Smooth muscle cell (in vitro differentiated cells): ENCODE measurements around the gene ZNF22. TPM values are rescaled to one million over a fixed set of nuclear protein-coding genes. Genes with fewer than 3 reads are reported as not detected.

Source experiments
- DNase-seq: peaks from one replicate; lab custom pipeline; 2025; ENCODE audit not compliant: unreplicated experiment; lab: John Stamatoyannopoulos, UW
- H2AFZ ChIP-seq: fragments of 200-600 bp; sonication (generic); 2 replicates; pipeline ENCODE4 v1.6.0; 2016; ENCODE audit warnings: antibody characterized with exemption, low read depth, mild to moderate bottlenecking
- H3F3A ChIP-seq: fragments of 200-600 bp; sonication (generic); 2 replicates; pipeline ENCODE4 v1.6.0; 2017; ENCODE audit warnings: antibody characterized with exemption, low read depth
- H3K27ac ChIP-seq: fragments of 200-600 bp; sonication (generic); 2 replicates; pipeline ENCODE4 v1.5.1; 2016; ENCODE audit warnings: low read depth, mild to moderate bottlenecking
- H3K27me3 ChIP-seq: fragments of 200-600 bp; sonication (generic); 2 replicates; pipeline ENCODE4 v1.6.1; 2016; ENCODE audit warnings: low read depth, mild to moderate bottlenecking
- H3K36me3 ChIP-seq: fragments of 200-600 bp; sonication (generic); 2 replicates; pipeline ENCODE4 v1.5.1; 2016; ENCODE audit warnings: low read depth
- H3K4me1 ChIP-seq: fragments of 200-600 bp; sonication (generic); 2 replicates; pipeline ENCODE4 v1.5.1; 2016; ENCODE audit warnings: low read depth
- H3K4me2 ChIP-seq: fragments of 200-600 bp; sonication (generic); 2 replicates; pipeline ENCODE4 v1.6.0; 2016; ENCODE audit warnings: mild to moderate bottlenecking
- H3K4me3 ChIP-seq: fragments of 200-600 bp; sonication (generic); 2 replicates; pipeline ENCODE4 v1.5.1; 2016; ENCODE audit warnings: mild to moderate bottlenecking
- H3K79me2 ChIP-seq: fragments of 200-600 bp; sonication (generic); 2 replicates; pipeline ENCODE4 v1.6.0; 2016; ENCODE audit warnings: low read depth, mild to moderate bottlenecking
- H3K9ac ChIP-seq: fragments of 200-600 bp; sonication (generic); 2 replicates; pipeline ENCODE4 v1.6.0; 2016; ENCODE audit warnings: low read depth
- H3K9me3 ChIP-seq: fragments of 200-600 bp; sonication (generic); replicated peaks from 2 replicates; pipeline ENCODE4 v1.5.1; 2016; ENCODE audit warnings: low read depth
- H4K20me1 ChIP-seq: fragments of 200-600 bp; sonication (generic); 2 replicates; pipeline ENCODE4 v1.6.0; 2016; ENCODE audit warnings: low read depth
- WGBS: methylation state at CpG from one replicate; pipeline ENCODE4 v1.1.7; 2016; ENCODE audit warnings: low lambda C conversion rate; 5-methylcytosine and 5-hydroxymethylcytosine counted together
- polyA plus RNA-seq: library from polyadenylated mRNA; unstranded; fragments of >200 nt; fragmentation: Nextera tagmentation; extraction: Ambion mirVana; gene quantifications from 2 replicates; pipeline ENCODE4 v1.2.1, GENCODE V29; 2016
- total RNA-seq: library from RNA; depleted of rRNA; stranded (reverse); fragments of >200 nt; gene quantifications from 2 replicates; pipeline ENCODE4 v1.2.3, GENCODE V29; 2014
- TF ChIP-seq, protein P1 (sequence below): fragments of 200-600 bp; sonication (generic); IDR thresholded peaks from 2 replicates; pipeline ENCODE4 v1.5.1; 2017; ENCODE audit warnings: borderline replicate concordance, mild to moderate bottlenecking, antibody characterized with exemption; ENCODE audit not compliant: insufficient read depth, poor library complexity, severe bottlenecking

The ZNF22 gene
- total and polyA plus RNA-seq, 2 experiments from 2014 or later: 30.7 to 38.9 TPM

DNA sequence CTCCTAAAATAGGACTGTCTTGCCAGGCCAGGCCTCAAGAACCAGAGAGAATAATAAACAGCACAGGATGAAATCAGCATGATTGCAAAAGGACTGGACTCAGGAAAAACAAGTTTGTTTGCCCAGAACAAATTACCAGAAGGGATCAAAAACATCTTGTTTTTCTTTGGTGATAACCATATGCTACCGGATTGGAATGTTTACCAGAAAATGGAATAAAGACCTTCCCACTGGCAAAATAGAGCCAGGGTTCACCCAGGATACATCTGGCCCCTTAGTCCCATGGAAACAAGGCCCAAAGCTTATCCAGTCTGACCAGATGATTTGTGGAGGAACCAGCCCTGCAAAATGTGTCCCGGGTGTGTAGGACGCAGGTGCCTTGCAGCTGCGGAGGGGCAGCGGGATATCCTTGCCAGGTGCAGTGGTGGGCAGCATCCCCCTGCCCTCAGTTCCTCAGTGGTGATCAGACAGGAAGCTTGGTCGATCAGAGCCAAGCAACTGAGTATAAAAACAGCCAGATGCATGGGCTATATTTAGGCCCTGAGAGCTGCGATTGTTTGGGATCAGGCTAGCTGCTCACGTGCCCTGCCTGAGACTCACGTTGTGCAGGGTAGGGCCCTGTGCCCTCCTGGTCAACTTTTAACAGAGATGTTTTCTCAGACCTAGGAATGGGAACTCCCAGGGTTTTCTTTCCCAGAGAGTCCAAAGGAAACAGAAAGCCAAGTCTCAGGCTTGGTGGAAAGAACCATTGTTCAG, 4.6 kb upstream of the ZNF22 start:
- WGBS: 77% methylated on average over 9 of the region's 9 CpGs
- no peak for DNase-seq
- Histone ChIP-seq H3K79me2 (no peaks in the 10 kb centered on the region), H3K4me3 (no peak overlapping the region), H3K27ac (peak overlapping the region; percentile 26), H3F3A (peaks cover 6% of the 10 kb centered on the region), H3K9me3 (no peaks in the 10 kb centered on the region), H3K36me3 (no peaks in the 10 kb centered on the region), H2AFZ (no peak overlapping the region), H3K4me2 (no peak overlapping the region), H3K9ac (no peak overlapping the region), H3K27me3 (no peaks in the 10 kb centered on the region), H4K20me1 (no peaks in the 10 kb centered on the region), H3K4me1 (peaks cover 12% of the 10 kb centered on the region)
- TF ChIP-seq, protein P1, sequence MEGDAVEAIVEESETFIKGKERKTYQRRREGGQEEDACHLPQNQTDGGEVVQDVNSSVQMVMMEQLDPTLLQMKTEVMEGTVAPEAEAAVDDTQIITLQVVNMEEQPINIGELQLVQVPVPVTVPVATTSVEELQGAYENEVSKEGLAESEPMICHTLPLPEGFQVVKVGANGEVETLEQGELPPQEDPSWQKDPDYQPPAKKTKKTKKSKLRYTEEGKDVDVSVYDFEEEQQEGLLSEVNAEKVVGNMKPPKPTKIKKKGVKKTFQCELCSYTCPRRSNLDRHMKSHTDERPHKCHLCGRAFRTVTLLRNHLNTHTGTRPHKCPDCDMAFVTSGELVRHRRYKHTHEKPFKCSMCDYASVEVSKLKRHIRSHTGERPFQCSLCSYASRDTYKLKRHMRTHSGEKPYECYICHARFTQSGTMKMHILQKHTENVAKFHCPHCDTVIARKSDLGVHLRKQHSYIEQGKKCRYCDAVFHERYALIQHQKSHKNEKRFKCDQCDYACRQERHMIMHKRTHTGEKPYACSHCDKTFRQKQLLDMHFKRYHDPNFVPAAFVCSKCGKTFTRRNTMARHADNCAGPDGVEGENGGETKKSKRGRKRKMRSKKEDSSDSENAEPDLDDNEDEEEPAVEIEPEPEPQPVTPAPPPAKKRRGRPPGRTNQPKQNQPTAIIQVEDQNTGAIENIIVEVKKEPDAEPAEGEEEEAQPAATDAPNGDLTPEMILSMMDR: no peak

DNA sequence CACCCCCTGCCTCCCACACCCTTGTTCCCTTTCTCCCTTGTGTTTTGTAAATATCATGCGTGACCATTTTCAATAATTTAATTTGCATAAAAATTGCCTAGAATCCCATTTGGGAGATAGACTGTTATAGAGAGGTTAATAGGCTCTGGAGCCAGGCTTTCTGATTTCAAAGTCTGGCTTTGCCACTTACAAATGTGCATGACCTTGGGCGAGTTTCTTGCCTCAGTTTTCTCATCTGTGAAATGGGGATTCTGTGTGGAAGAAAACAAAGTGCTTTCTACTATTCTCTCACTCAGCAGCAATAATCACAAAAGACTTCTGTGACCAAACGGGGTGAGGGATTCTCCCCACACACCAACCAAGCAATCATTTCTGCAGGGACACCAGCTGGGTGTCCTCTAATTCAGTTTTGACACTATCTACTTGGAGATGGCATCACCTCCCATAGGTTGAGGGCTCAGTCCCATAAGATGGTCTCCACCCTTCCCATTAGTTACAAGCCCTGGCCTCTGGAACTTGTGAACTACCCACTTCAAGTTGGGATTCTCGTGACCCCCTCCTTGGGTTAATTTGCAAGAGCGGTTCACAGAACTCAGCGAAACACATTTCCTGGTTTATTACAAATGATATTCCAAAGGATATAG, 3.5 kb upstream of the ZNF22 start:
- no peaks in the 10 kb centered on the region for H4K20me1 ChIP-seq
- no peaks in the 10 kb centered on the region for H3K27me3 ChIP-seq
- no peak for DNase-seq
- 96% methylated on average over 6 of the region's 6 CpGs for WGBS
- H3K9me3 ChIP-seq: no peaks in the 10 kb centered on the region
- no peak overlapping the region for H2AFZ ChIP-seq
- peaks cover 11% of the 10 kb centered on the region for H3K4me1 ChIP-seq
- H3F3A ChIP-seq: peaks cover 6% of the 10 kb centered on the region
- H3K79me2 ChIP-seq: peaks cover 8% of the 10 kb centered on the region
- H3K9ac ChIP-seq: no peak overlapping the region
- TF ChIP-seq, protein P1: no peak
- H3K36me3 ChIP-seq: no peaks in the 10 kb centered on the region
- no peak overlapping the region for H3K4me2 ChIP-seq
- no peak overlapping the region for H3K27ac ChIP-seq
- H3K4me3 ChIP-seq: no peak overlapping the region

DNA sequence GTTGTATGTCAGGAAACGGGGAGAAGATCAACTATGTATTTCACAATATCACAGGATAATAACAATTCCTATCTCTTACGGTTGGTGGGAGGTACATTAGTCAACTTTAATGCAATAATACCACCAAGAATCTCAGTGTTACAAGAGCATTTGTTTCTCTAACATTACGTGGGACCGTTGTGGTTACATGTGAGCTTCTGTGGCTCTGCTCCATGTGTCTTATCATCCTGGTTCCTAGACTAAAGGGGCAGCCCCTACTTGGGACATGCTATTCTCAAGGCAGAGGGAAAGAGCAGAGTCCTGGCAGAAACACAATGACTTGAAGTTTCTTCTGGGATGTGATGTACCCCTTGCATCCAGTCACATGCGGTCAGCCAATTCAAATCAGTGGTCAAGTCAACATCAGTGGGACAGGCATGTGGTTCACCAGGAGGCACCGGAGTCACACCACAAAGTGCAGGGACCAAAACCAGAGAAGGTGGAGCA, 2.5 kb upstream of the ZNF22 start:
- Histone ChIP-seq H3F3A (peaks cover 6% of the 10 kb centered on the region), H3K4me1 (peaks cover 13% of the 10 kb centered on the region), H3K36me3 (peaks cover 1% of the 10 kb centered on the region), H3K4me3 (no peak overlapping the region), H2AFZ (no peak overlapping the region), H3K9me3 (no peaks in the 10 kb centered on the region), H3K79me2 (peaks cover 17% of the 10 kb centered on the region), H3K9ac (no peak overlapping the region), H3K27ac (no peak overlapping the region), H3K27me3 (no peaks in the 10 kb centered on the region), H3K4me2 (no peak overlapping the region), H4K20me1 (no peaks in the 10 kb centered on the region)
- WGBS: 85% methylated on average over 6 of the region's 6 CpGs
- TF ChIP-seq, protein P1: no peak
- no peak for DNase-seq
